ENCODE data around the gene SARDH. TPM values are rescaled to one million over a fixed set of nuclear protein-coding genes. Genes with fewer than 3 reads are reported as not detected.

SARDH gene
- 6.7 and 9.4 TPM in 2 replicates for total RNA-seq

GRCh38 chr9:133737774-133738639 lies at the start of gene SARDH:
SARDH (minus strand) TSS chr9:133738352; CDS start chr9:133734173, 4,179 bp downstream.

GRCh38 chr9:133635533-133636531 lies 102.3 kb downstream of the SARDH start, which contains the start of gene DBH:
DBH (plus strand) TSS chr9:133636363; CDS start chr9:133636372, 9 bp downstream.

Other genes starting within 250 kb of the SARDH start
- 1.0 TPM in 1 of 2 replicates, not detected in the other for gene MYMK, start 213.4 kb downstream of the SARDH start, total RNA-seq
- 0.26 and 2.4 TPM in 2 replicates for gene ADAMTSL2, start 203.6 kb downstream of the SARDH start, total RNA-seq
- 2.2 TPM in 1 of 2 replicates, not detected in the other for gene FAM163B, start 129.0 kb downstream of the SARDH start, total RNA-seq
- gene DBH, start 102.0 kb downstream of the SARDH start, total RNA-seq, result not detected in 2 replicates